Measurements from ENCODE around the gene CDC37.

The CDC37 gene

DNA sequence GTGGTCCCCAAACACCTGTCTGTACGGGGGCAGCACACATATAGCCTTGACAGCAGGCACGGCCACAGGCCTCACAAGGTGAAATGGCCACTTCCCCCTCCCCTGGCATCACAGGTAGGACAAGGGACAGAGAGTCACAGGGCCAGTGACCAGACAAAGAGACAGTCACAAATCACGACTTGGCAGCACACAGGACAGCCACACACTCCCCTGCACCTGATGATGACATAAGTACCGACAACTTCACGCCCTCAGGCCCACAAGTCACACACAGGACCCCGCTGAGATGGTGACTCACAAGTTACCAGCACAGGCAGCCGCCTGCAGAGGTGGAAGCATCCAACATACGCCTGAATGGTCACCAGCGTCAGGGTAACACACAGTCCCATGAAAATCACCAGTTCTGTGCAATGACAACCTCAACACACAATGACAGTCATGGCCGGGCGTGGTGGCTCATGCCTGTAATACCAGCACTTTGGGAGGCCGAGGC is 39.5 kb downstream of the CDC37 start:
- in situ Hi-C loops (cut with MboI; ENCODE audit: low sequenced_read_pairs), result no loop called here

DNA sequence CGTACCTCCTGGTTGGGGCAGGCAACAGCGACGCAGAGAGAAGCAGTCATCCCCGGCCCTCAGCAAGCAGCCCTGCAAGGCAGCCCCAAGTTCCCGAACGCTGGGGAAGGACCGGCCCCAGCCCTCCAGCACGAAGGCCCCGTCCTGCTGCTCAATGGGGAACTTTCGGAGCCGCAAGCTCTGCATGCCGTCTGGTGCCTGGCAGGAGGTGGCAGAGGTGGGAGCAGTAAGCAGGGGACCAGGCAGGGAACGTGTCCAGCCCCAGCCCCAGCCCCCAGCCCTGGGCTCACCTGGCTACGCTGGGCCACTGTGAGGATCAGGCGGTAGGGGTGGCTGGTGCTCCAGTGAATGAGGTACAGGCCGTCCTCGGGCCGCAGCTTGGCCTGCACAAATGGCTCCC is 41.1 kb downstream of the CDC37 start:
- in situ Hi-C loops (cut with MboI; ENCODE audit: low sequenced_read_pairs), result no loop called here

DNA sequence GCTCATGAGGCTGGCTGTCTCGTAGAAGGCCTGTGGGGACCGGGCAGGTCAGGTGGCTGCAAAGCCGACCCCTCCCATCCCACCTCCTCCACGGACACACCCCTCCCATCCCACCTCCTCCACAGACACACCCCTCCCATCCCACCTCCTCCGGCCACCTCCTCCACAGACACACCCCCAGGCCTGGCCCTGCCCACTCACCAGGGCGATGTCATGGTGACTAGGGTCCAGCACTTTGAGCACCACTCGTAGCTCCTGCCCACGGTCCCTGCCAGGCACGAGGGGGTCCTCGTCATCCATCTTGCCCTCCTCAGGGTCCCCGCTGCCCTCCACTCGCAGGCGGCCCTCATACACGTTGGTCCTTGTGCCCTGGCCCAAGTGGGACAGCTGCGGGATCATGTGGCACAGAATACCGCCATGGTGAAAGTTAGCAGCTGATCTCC is 41.8 kb downstream of the CDC37 start:
- in situ Hi-C loops (cut with MboI; ENCODE audit: low sequenced_read_pairs), result no loop called here

DNA sequence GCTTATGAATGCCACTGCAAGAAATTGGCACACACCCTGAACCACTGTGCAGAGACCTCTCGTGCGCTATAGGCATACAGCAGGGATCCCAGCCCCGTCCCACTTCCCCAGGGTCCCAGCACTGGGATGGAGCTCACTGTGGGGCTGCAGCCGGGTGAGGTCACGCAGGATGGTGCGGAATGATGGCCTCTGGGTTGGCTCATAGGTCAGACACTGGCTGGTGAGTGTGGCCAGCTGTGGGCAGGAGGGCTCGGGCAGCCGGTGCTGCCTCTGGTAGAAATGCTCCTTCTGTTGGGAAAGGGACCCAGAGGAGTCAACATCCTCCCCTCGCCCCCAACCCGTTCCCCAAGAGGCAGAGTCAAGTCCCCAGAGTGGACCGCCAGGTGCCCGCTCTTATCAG is 46.9 kb downstream of the CDC37 start:
- in situ Hi-C loops (cut with MboI; ENCODE audit: low sequenced_read_pairs), result no loop called here

DNA sequence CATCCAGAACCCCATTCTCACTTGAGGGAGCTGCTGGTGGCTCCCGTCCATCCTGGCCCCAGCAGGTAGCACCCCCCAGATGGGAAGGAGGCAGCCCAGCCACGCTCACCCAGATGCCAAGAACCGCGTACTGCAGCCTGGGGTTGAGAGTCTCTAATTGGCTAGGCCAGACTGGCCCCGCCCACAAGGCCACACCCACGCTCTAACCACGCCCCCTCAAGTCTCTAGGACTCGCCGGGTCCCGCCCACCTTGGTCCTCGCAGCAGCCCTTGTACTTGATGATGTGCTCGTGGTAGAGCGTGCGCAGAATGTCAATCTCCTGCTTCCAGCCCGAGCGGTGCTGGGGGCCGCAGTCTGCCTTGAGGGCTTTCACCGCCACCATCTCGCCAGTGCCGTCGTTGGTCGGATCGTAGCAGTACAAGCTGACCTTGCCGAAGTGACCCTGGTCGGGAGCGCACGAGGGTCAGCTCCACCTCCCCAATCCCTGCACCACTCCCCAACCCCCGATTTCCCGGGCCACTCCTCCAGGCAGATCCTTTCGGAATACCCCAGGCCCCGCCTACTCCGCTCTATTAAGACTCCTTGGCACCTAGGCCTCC is 49.5 kb downstream of the CDC37 start:
- in situ Hi-C loops (cut with MboI; ENCODE audit: low sequenced_read_pairs), result no loop called here

DNA sequence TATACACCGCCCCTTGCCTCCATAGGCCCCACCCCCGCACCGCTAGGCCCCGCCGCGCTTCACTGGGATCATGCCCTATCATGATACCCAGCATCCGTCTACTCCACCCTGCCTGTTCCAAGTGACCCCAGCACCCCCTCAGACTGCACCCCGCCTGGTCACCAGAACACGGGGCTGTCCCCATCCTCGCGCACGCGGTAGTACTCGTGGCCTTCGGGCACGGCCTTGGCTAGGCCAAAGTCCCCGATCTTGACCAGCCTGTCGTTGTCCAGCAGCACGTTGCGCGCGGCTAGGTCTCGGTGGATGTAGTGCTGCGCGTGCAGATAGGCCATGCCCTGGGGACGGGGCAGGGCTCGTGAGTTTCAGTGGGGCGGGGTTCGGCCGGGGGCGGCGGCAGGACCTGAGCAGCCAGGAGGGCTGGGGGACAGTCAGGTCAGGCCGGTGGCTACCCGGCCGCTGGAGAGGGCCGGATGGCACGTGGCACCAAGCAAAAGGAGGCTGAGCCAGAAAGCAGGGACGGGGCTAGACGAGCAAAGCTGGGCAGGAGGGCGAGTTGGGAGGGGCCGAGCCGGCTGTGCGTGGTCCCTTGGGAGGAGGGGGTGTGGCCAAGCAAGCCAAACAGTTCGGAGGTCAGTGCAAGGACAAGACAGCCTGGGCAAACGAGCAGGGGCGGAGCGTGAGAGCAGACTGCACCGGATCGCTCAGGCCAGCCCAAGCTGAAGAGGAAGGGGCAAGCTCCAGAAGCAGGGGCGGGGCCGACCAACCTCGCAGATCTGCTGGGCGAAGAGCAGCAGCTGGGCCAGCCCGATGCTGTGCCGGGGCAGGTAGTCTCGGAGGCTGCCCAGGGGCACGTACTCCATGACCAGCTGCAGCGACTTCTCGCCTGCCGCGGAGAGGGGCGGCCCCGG is 50.3 kb downstream of the CDC37 start:
- in situ Hi-C loops (cut with MboI; ENCODE audit: low sequenced_read_pairs), result no loop called here

DNA sequence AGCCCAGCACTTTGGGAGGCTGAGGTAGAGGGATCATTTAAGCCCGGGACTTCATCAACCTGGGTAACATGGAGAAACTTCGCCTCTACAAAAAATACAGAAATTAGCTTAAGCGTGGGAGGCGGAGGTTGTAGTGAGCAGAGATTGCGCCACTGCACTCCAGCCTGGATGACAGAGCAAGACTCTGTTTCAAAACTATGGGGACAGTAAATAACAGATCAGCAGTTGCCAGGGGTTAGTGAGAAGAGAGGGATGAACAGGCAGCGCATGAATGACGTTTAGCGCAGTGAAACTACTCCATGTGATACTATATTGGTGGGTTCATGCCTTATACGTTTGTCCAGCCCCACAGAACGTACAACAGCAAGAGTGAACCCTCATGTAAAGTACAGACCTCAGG is 56.8 kb downstream of the CDC37 start:
- in situ Hi-C loops (cut with MboI; ENCODE audit: low sequenced_read_pairs), result no loop called here

DNA sequence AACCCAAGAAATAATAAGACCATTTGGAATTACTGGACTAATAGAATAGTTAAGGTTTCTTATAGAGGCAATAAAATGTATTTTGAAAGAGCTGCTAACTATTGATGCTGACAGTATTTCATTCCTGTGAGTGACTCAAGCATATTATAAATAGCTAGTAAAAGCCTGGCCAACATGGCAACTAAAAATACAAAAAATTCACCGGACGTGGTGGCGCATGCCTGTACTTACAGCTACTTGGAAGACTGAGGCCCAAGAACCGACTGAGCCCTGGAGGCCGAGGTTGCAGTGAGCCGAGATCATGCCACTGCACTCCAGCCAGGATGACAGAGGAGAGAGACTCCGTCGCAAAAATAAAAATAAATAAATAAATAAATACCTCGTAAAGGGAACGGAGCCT is 58.6 kb downstream of the CDC37 start:
- in situ Hi-C loops (cut with MboI; ENCODE audit: low sequenced_read_pairs), result no loop called here

DNA sequence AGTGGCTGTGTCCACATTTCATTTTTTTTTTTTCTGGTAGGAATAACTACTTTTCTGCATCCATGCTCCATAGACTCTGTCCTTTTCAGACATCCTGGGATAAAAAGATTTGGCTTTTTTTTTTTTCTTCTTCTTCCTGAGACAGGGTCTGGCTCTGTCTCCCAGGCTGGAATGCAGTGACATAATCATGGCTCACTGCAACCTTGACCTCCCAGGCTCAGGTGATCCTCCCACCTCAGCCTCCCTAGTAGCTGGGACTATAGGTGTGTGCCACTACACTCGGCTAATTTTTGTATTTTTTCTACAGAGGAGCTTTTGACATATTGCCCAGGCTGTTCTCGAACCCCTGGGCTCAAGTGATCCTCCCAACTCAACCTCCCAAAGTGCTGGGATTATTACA is 59.8 kb downstream of the CDC37 start:
- in situ Hi-C loops (cut with MboI; ENCODE audit: low sequenced_read_pairs), result no loop called here

All from HL-60/S4 treated with phorbol 12-myristate 13-acetate at 8.2 ng/mL for 4 days and 3 days (cell line).